ENCODE measurements around the gene GFPT1.

GFPT1 gene

DNA sequence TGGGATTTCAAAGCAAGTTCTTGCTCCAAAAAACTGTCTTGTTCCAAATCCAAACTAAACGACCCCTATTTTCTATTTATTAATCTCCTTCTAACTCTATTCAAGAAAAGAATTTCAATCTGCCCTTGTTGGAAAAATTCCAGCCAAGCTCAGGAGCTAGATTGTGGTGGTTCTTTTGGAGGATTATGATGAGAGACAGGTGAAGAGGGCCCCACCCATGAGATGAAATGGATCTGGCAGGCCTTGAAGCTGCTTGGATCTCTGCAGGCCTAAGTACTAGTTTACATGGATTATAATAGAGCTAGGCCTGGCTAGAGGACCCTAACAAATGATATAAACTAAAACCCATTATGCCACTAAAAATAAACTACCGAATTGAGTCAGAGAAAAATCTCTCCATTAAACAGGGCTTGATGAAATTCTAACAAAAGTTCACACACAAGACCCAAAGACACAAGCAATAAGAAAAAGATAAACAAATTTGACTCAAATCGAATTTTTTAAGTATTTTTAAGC lies 101.6 kb downstream of the GFPT1 start:
- no peak for DNase-seq

DNA sequence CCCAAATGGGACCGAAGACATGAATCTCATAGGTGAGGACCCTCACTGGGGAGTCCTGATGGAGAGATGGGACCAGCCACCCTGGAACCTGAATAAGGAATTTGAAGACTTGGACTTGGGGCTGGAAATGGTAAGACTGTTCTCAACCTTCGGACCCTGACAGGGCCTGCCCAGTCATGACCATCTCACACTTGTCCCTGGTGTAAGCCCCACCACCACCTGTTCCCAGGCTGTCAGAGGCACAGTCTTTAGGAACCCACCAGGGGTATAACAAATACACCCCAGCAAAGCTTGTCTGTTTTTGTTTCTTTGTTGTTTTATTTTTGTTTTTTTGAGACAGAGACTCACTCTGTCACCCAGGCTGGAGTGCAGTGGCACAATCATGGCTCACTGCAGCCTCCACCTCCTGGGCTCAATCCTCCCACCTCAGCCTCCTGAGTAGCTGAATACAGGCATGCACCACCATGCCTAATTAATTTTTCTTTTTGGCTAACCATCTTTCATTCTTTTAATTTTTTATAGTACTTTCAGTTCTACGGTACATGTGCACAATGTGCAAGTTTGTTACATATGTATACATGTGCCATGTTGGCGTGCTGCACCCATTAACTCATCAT lies 106.1 kb downstream of the GFPT1 start:
- DNase-seq, result no peak

DNA sequence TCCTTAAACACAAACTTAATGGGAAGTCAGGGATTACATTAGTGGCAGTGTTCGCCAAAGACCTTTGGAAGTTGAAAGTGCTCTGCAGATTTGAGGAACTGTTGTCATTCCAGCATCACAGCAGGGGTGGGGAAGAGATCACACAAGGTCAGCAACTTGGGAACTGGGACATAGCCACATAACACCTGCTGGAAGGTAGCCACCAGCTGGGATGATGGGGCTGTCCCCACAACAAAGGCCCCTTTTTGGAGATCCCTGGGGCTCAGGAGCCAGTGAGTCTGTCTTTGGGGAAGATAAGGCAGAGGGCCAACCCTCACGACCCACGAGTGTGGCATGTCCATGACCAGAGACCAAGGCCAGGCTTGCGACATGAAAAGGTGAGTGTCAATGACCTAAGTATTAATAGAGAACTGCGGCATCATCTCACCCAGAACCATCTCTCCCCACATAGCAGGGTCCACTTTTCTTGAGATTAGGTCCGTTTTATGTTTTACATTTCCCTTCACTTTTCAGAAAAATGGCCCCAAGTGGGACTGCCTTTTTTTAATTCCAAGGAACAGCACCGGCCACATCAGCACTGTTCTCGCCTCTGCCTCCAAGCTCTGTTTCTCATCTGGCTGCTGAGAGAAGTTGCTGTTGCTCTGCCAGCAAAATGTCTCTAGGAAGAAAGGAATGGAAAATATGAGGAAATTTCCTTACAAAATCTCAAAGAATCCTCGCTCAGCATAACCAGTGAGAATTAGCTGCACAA lies 106.9 kb downstream of the GFPT1 start:
- DNase-seq, result no peak

DNA sequence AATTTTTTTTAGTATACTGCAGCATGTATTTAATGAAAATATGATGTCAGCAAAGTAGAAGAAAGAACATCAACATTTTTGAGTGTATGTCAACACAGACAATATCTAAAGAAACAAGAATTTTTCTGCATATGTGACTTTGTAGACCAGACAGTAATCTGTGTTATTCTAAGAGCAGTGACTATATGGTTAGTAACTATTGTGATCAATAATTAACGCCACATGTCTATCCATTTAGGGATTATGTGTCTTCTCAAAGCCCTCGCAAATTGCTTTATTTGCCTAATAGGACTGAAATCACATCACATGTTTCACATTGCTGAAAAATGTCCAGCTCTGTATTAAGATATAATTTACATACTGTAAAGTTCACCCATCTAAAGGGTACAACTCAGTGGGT lies 107.8 kb downstream of the GFPT1 start:
- DNase-seq, result no peak

DNA sequence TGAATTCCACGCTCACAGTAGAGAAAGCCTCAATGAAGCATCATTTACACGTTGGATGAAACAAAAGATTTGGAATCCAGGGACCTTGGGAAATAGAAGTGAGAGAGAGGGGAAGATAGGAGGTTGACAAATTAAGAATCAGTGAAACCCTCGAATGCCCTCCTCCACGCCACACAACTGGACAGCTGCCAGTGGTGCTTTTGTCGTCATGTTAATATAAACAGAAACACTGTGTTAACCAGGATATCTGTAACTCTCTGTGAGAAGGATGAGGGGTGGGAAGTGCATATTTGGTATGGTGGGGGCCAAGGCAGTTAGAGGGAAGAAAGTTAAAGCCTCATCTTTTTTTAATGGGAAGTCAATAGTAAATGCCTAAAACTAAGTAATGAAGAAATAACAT lies 108.7 kb downstream of the GFPT1 start:
- no peak for DNase-seq

DNA sequence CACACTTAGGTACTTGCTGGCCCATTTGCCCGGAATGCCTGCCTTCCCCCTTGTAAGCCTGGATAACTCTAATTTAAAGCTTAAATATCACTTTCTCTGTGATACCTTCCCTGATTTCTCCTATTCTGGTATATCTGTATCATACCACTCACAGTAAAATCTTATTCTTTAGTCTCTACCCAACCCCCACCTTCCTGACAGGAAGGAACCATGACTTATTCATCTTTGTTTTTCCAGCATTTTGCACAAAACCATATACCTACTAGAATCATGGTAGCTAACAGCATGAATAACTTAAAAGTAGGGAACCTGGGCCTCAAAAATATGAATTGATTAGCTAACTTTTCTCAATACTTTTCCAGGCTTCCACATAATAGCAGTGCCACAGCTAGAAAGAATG lies 111.5 kb downstream of the GFPT1 start:
- DNase-seq, result no peak

DNA sequence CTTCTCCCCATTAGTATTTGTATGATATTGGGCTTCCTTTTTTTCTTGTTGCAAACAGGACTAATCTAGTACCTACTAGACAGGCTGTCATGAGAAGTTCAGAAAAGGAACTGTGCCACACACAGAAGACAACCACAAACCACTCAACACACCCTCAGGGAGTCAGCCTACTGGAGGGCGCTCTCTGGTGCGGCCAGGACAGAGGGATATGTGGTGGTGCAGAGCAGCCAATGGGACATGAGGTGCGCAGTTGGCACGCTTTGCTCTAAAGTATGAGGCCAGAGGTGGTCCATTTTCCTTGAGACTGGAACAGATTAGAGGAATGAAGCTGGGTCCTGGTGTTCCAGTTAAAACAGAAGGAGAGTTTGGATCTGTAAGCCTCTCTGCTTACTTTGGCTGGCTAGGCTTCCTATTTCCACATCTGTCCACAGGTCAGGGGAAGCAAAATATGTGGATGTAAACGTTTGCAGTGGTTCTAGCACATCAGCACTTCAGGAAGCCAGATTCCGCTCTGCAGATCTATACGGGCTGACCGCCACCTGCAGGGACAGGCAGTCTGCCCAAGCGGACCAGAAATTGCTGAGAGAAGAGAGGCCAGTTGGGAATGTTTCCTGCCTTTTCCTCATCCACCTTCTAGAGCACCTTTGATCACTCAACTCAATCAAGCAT lies 114.1 kb downstream of the GFPT1 start:
- no peak for DNase-seq

DNA sequence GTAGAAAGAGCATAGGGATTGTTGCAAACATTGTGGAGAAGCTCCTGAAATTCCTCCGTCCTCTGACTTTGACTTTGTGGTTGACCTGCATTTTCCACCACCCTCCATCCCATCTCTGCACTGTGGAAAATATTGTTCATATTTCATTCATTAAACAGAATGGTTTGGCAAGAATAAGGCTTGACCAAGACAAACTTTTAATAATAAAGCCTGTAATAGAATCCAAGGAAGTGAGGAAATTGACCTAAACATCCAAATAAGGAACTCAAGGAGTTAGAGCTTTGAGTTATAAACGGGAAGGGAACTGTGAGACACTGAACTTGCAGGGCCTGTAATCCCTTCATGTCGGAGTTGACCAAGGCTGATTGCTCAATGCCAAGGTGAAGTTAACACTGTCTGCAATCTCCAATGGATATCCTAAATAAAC lies 115.2 kb downstream of the GFPT1 start:
- no peak for DNase-seq
